Lower lobe of right lung (tissue), 2 donors: ENCODE results near the gene ZNF521. TPM values are rescaled to one million over a fixed set of nuclear protein-coding genes. Genes with fewer than 3 reads are reported as not detected.

Source experiments
- ATAC-seq, 2 donors: fragments of 200-7000 bp; cut with Tn5 transposase; one replicate each; pipeline ENCODE4 v1.9.1; 2020 to 2022; ENCODE audit warnings: mild to moderate bottlenecking in 2 of 2, moderate library complexity in 2 of 2
- DNase-seq: peaks from one replicate; pipeline ENCODE4 v3.0.0-alpha.2; 2020
- H3K27ac ChIP-seq: fragments of 200-600 bp; one replicate; pipeline ENCODE4 v1.8.0; 2022
- H3K27me3 ChIP-seq: fragments of 200-600 bp; one replicate; pipeline ENCODE4 v1.8.0; 2022; ENCODE audit warnings: low read depth
- H3K36me3 ChIP-seq: fragments of 200-600 bp; one replicate; pipeline ENCODE4 v1.8.0; 2022; ENCODE audit warnings: mild to moderate bottlenecking
- H3K4me1 ChIP-seq: fragments of 200-600 bp; one replicate; pipeline ENCODE4 v1.8.0; 2022
- H3K4me3 ChIP-seq: fragments of 200-600 bp; one replicate; pipeline ENCODE4 v1.8.0; 2022; ENCODE audit warnings: mild to moderate bottlenecking
- H3K9me3 ChIP-seq: fragments of 200-600 bp; one replicate; pipeline ENCODE4 v1.8.0; 2022
- intact Hi-C: fragments of 100-400 bp; cut with DNase I; formaldehyde crosslinking; loops from one replicate; pipeline ENCODE4 v1.11.0; 2022
- total RNA-seq: library from RNA; stranded (reverse); fragmentation: NEBNext Ultra II Directional; extraction: Animal tissue kit (Norgen Biotek cat#: 25700); gene quantifications from one replicate; pipeline ENCODE4 v1.2.1, GENCODE V29; 2021
- TF ChIP-seq, protein P1 (sequence below): fragments of 200-600 bp; IDR thresholded peaks from one replicate; pipeline ENCODE4 v1.8.0; 2022; ENCODE audit warnings: antibody characterized with exemption, mild to moderate bottlenecking
- donor health status: DM: no; HTN: yes; CAD: no; lungs with severe emphysema.

Gene ZNF521
- total RNA-seq, 1 donor from 2014 or later, result 12.7 TPM

GRCh38 chr18:25019931-25020330 lies 332.0 kb downstream of the ZNF521 start:
- intact Hi-C loops, result no loop called here
- Histone ChIP-seq H3K9me3 (peaks cover 5% of the 10 kb centered on the region), H3K4me1 (no peaks in the 10 kb centered on the region), H3K4me3 (no peak overlapping the region), H3K36me3 (no peaks in the 10 kb centered on the region), H3K27ac (no peak overlapping the region), H3K27me3 (no peaks in the 10 kb centered on the region)
- DNase-seq (no peak), ATAC-seq (no peak)
- TF ChIP-seq, protein P1, sequence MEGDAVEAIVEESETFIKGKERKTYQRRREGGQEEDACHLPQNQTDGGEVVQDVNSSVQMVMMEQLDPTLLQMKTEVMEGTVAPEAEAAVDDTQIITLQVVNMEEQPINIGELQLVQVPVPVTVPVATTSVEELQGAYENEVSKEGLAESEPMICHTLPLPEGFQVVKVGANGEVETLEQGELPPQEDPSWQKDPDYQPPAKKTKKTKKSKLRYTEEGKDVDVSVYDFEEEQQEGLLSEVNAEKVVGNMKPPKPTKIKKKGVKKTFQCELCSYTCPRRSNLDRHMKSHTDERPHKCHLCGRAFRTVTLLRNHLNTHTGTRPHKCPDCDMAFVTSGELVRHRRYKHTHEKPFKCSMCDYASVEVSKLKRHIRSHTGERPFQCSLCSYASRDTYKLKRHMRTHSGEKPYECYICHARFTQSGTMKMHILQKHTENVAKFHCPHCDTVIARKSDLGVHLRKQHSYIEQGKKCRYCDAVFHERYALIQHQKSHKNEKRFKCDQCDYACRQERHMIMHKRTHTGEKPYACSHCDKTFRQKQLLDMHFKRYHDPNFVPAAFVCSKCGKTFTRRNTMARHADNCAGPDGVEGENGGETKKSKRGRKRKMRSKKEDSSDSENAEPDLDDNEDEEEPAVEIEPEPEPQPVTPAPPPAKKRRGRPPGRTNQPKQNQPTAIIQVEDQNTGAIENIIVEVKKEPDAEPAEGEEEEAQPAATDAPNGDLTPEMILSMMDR, result no peak

GRCh38 chr18:25019086-25019860 lies 332.7 kb downstream of the ZNF521 start:
- intact Hi-C loops, result no loop called here
- no peak for ATAC-seq
- TF ChIP-seq, protein P1, result no peak
- Histone ChIP-seq H3K27me3 (no peaks in the 10 kb centered on the region), H3K36me3 (no peaks in the 10 kb centered on the region), H3K4me3 (no peak overlapping the region), H3K4me1 (no peaks in the 10 kb centered on the region), H3K9me3 (peaks cover 5% of the 10 kb centered on the region), H3K27ac (no peak overlapping the region)
- no peak for DNase-seq

GRCh38 chr18:25016666-25017065 lies 335.3 kb downstream of the ZNF521 start:
- ATAC-seq (no peak), DNase-seq (no peak)
- TF ChIP-seq, protein P1, result no peak
- Histone ChIP-seq H3K4me1 (no peaks in the 10 kb centered on the region), H3K9me3 (peaks cover 5% of the 10 kb centered on the region), H3K4me3 (no peak overlapping the region), H3K36me3 (no peaks in the 10 kb centered on the region), H3K27me3 (no peaks in the 10 kb centered on the region), H3K27ac (no peak overlapping the region)
- intact Hi-C loops, result no loop called here

- Histone ChIP-seq H3K4me3 (no peak overlapping the region), H3K4me1 (no peaks in the 10 kb centered on the region), H3K36me3 (no peaks in the 10 kb centered on the region), H3K9me3 (peaks cover 2% of the 10 kb centered on the region), H3K27me3 (no peaks in the 10 kb centered on the region), H3K27ac (no peak overlapping the region)
- ATAC-seq, result no peak
- intact Hi-C loops, result no loop called here
- DNase-seq, result no peak
- TF ChIP-seq, protein P1, result no peak
Measured at GRCh38 chr18:25016181-25016580, 335.8 kb downstream of the ZNF521 start.
